ENCODE measurements around the gene PGGT1B. TPM values are rescaled to one million over a fixed set of nuclear protein-coding genes. Genes with fewer than 3 reads are reported as not detected.

The PGGT1B gene
- total RNA-seq, 1 experiment from 2014 or later = 59.7 TPM

GRCh38 chr5:115264786-115265185 lies 2.1 kb upstream of the PGGT1B start:
- peaks cover 7% of the 10 kb centered on the region; the same call in 1 of the 2 replicates for H3K79me2 ChIP-seq (ENCODE audit: insufficient read depth, low read length)
- no peak overlapping the region for H4K91ac ChIP-seq (ENCODE audit: insufficient read length, low read depth, low read length)
- WGBS (ENCODE audit: extremely low coverage, insufficient read length, low lambda C conversion rate) = no CpG with 5 or more reads among the region's 13 CpGs
- H3K23me2 ChIP-seq (ENCODE audit: insufficient read length, low read depth, low read length, poor library complexity, severe bottlenecking) = peaks cover 7% of the 10 kb centered on the region
- Mint-ChIP-seq H3K36me3 (ENCODE audit: insufficient read depth in 1 of 3, low read depth in 3 of 3) (peaks cover 1 to 21% (median 6%) of the 10 kb centered on the region in 3 experiments; a peak in 4 of 7 replicates), H3K27me3 (ENCODE audit: low read depth) (no peaks in the 10 kb centered on the region; the same call in 1 of the 2 replicates), H3K27ac (no peak overlapping the region), H3K4me1 (peaks cover 11 to 19% of the 10 kb centered on the region in 2 experiments), H3K9me3 (no peaks in the 10 kb centered on the region), H3K4me3 (no peak overlapping the region)
- H4K8ac ChIP-seq (replicated peaks; ENCODE audit: insufficient read length, low read depth, low read length) = no peak overlapping the region
- no peaks in the 10 kb centered on the region for H3K27me3 ChIP-seq (ENCODE audit: insufficient read depth, low read length)
- H4K5ac ChIP-seq (ENCODE audit: insufficient read length, low read depth, low read length) = no peak overlapping the region
- H3K4ac ChIP-seq (ENCODE audit: low read depth, low read length) = no peak overlapping the region
- no peak overlapping the region; the same call in 1 of the 2 replicates for H3K14ac ChIP-seq (ENCODE audit: insufficient read depth, low read length)
- no peak overlapping the region for H2AK5ac ChIP-seq (ENCODE audit: insufficient read length, low read length)
- H3T11ph ChIP-seq (ENCODE audit: low read length) = no peak overlapping the region
- H2BK20ac ChIP-seq (ENCODE audit: low read depth, low read length, poor library complexity, severe bottlenecking) = no peak overlapping the region
- no peaks in the 10 kb centered on the region for H3K4me1 ChIP-seq (ENCODE audit: insufficient read depth, low read length)
- H3K4me2 ChIP-seq (ENCODE audit: insufficient read depth, insufficient read length, low read length) = no peak overlapping the region
- TF ChIP-seq, protein P1, sequence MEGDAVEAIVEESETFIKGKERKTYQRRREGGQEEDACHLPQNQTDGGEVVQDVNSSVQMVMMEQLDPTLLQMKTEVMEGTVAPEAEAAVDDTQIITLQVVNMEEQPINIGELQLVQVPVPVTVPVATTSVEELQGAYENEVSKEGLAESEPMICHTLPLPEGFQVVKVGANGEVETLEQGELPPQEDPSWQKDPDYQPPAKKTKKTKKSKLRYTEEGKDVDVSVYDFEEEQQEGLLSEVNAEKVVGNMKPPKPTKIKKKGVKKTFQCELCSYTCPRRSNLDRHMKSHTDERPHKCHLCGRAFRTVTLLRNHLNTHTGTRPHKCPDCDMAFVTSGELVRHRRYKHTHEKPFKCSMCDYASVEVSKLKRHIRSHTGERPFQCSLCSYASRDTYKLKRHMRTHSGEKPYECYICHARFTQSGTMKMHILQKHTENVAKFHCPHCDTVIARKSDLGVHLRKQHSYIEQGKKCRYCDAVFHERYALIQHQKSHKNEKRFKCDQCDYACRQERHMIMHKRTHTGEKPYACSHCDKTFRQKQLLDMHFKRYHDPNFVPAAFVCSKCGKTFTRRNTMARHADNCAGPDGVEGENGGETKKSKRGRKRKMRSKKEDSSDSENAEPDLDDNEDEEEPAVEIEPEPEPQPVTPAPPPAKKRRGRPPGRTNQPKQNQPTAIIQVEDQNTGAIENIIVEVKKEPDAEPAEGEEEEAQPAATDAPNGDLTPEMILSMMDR (conservative IDR thresholded peaks at IDR 0.05) = no peak
- H2BK12ac ChIP-seq (ENCODE audit: insufficient read length, low read depth, low read length) = no peak overlapping the region
- no peak overlapping the region for H3K18ac ChIP-seq (ENCODE audit: insufficient read length, low read depth, low read length)
- H2BK15ac ChIP-seq (ENCODE audit: low read depth, low read length) = no peak overlapping the region
- H2AFZ ChIP-seq (ENCODE audit: low read length) = no peak overlapping the region
- no peak overlapping the region for H2BK5ac ChIP-seq (ENCODE audit: insufficient read length, low read length)
- H3K79me1 ChIP-seq (ENCODE audit: insufficient read depth, low read depth, low read length, poor library complexity, severe bottlenecking) = no peaks in the 10 kb centered on the region
- H3K23ac ChIP-seq (ENCODE audit: insufficient read length, low read depth, low read length) = no peak overlapping the region
- no peak overlapping the region for H3K9ac ChIP-seq (ENCODE audit: extremely low read depth, insufficient read length, low read length)
- no peak for DNase-seq
- H3K9me3 ChIP-seq (ENCODE audit: control insufficient read depth, low read depth, low read length) = no peaks in the 10 kb centered on the region
- no peak overlapping the region for H2BK120ac ChIP-seq (ENCODE audit: low read depth, low read length, poor library complexity, severe bottlenecking)
- H3K56ac ChIP-seq (ENCODE audit: insufficient read length, low read depth, low read length) = no peak overlapping the region
- H4K20me1 ChIP-seq (ENCODE audit: control insufficient read depth, insufficient read depth, insufficient read length) = no peaks in the 10 kb centered on the region
- H3K27ac ChIP-seq (ENCODE audit: insufficient read length, low read depth, low read length) = no peak overlapping the region
